ENCODE data around the gene DOK5. TPM values are rescaled to one million over a fixed set of nuclear protein-coding genes. Genes with fewer than 3 reads are reported as not detected.

DOK5 gene
- 3.9 and 4.2 TPM in 2 replicates for total RNA-seq (2012; rRNA removed)
- 2.7 and 2.8 TPM in 2 replicates for polyA plus RNA-seq (2012; rRNA removed)
- 2.3 and 4.8 TPM in 2 replicates for polyA plus RNA-seq (2012; cell fraction: cytosol; rRNA removed)
- polyA plus RNA-seq (2012; cell fraction: nucleus; rRNA removed; ENCODE audit: low replicate concordance): 1.1 and 1.4 TPM in 2 replicates
- percentile 36 among the genes with signal in this experiment for Bru-seq, nascent RNA
- BruChase-seq, experiment 1, labeled RNA remaining after a 6-hour chase: percentile 30 among the genes with signal in this experiment
- BruChase-seq, experiment 2, labeled RNA remaining after a 2-hour chase: percentile 27 among the genes with signal in this experiment
- long read RNA-seq, partial matches to known transcripts: 0 of 4 reads
- long read RNA-seq, other reads (novel, unspliced or antisense): 0 of 4 reads

GRCh38 chr20:54475334-54476168, at the start of gene DOK5:
Gene DOK5 (plus strand): TSS chr20:54475593. CDS start chr20:54475947, 354 bp downstream.
- Histone ChIP-seq H3K4me2 (ENCODE audit: low read depth, low read length) (peak within 1 kb of the TSS; percentile 81), H3K56ac (ENCODE audit: extremely low read depth, insufficient read depth, low read length) (no peak within 1 kb of the TSS), H3K9ac (ENCODE audit: low read depth, low read length) (peak within 1 kb of the TSS; percentile 49; the same call in 1 of the 2 replicates), H4K91ac (ENCODE audit: insufficient read depth, low read depth, low read length) (no peak within 1 kb of the TSS), H3K4ac (ENCODE audit: low read depth, low read length) (no peak within 1 kb of the TSS), H3K18ac (ENCODE audit: low read depth, low read length) (no peak within 1 kb of the TSS), H3K4me3 (ENCODE audit: insufficient read depth, low read depth, low read length) (peak within 1 kb of the TSS; percentile 67), H2BK5ac (ENCODE audit: low read depth, low read length, poor library complexity, severe bottlenecking) (no peak within 1 kb of the TSS), H4K8ac (ENCODE audit: low read depth in 2 of 2, low read length in 2 of 2) (no peak within 1 kb of the TSS), H2BK120ac (ENCODE audit: low read depth, low read length) (no peak within 1 kb of the TSS), H2AFZ (replicated peaks; ENCODE audit: low read length, poor library complexity) (peak within 1 kb of the TSS; percentile 50), H3K79me1 (ENCODE audit: low read depth in 1 of 2, low read length in 2 of 2) (no peaks in the 10 kb centered on the region), H3K9me3 (ENCODE audit: control insufficient read depth, insufficient read depth, low read length) (no peaks in the 10 kb centered on the region), H2AK9ac (replicated peaks; ENCODE audit: low read depth, low read length, poor library complexity) (no peak within 1 kb of the TSS), H4K5ac (ENCODE audit: low read depth, low read length) (no peak within 1 kb of the TSS), H4K20me1 (ENCODE audit: insufficient read depth, low read length) (no peaks in the 10 kb centered on the region), H2BK20ac (ENCODE audit: low read depth, low read length) (no peak within 1 kb of the TSS), H2BK15ac (ENCODE audit: low read depth, low read length) (no peak within 1 kb of the TSS), H3K27ac (ENCODE audit: insufficient read depth, low read length) (no peak within 1 kb of the TSS), H3K14ac (replicated peaks; ENCODE audit: low read depth, low read length) (no peak within 1 kb of the TSS), H2AK5ac (ENCODE audit: low read depth, low read length) (no peak within 1 kb of the TSS), H3K36me3 (ENCODE audit: control insufficient read depth, insufficient read depth, low read length) (no peaks in the 10 kb centered on the region), H3K27me3 (ENCODE audit: control insufficient read depth, insufficient read depth, low read length) (peaks cover 10% of the 10 kb centered on the region), H3K9me1 (ENCODE audit: insufficient read depth, low read length) (no peaks in the 10 kb centered on the region), H3K4me1 (ENCODE audit: control insufficient read depth, insufficient read depth, low read length) (no peaks in the 10 kb centered on the region), H3K23ac (ENCODE audit: low read depth, low read length) (no peak within 1 kb of the TSS)
- ChIA-PET CTCF (no interaction called here), POLR2A (ENCODE audit: unreplicated experiment) (no interaction called here)
- WGBS, 2 experiments (ENCODE audit: extremely low coverage in 2 of 2, insufficient read length in 1 of 2): 0% methylated on average over 8 of the region's 71 CpGs; no CpG with 5 or more reads in 1 of the 2 experiments
- dilution Hi-C loops (cut with HindIII; ENCODE audit: low sequenced_read_pairs, unreplicated experiment) (no loop called here), intact Hi-C loops (cut with micrococcal nuclease) (loop anchor here (5.0 to 10.0 kb wide), 2 partner anchors 169 to 253 kb away; no protein-coding TSS in a partner anchor), in situ Hi-C loops (cut with MboI; ENCODE audit: low sequenced_read_pairs) (no loop called here)
- DNase-seq: peak; percentile 12
- peak; percentile 93 for ATAC-seq (ENCODE audit: low read depth)
- BruUV-seq (replicated peaks): no TSS peak
- no peak for TF ChIP-seq MXI1 (IDR thresholded peaks at IDR 0.05; ENCODE audit: borderline replicate concordance, low read depth, low read length)
- TF ChIP-seq CEBPB (IDR thresholded peaks at IDR 0.05; ENCODE audit: low read depth, low read length): no peak
- TF ChIP-seq ELK1 (IDR thresholded peaks at IDR 0.05; ENCODE audit: borderline replicate concordance, low read depth, low read length): no peak
- no peak for TF ChIP-seq CTCF (conservative IDR thresholded peaks at IDR 0.05; ENCODE audit: low read depth, low read length)
- no peak for TF ChIP-seq RCOR1 (IDR thresholded peaks at IDR 0.05; ENCODE audit: insufficient replicate concordance, low read length)
- no peak for TF ChIP-seq MAZ (IDR thresholded peaks at IDR 0.05; ENCODE audit: borderline replicate concordance, low read depth, low read length)
